GM12891 (cell line): ENCODE results near the gene IL17D.

ENCODE experiments used
- PAX5 ChIP-seq: IDR thresholded peaks from 2 replicates; pipeline ENCODE4 v1.6.1; 2011; ENCODE audit warnings: low read length, moderate library complexity, mild to moderate bottlenecking; ENCODE audit not compliant: insufficient read depth, severe bottlenecking
- POLR2A ChIP-seq: IDR thresholded peaks from 2 replicates; pipeline ENCODE4 v1.6.1; 2011; ENCODE audit warnings: low read depth, low read length, control low read depth
- POLR2AphosphoS5 ChIP-seq: IDR thresholded peaks from 2 replicates; pipeline ENCODE4 v1.6.1; 2011; ENCODE audit warnings: low read depth, low read length, control low read depth
- POU2F2 ChIP-seq: IDR thresholded peaks from 2 replicates; pipeline ENCODE4 v1.6.1; 2011; ENCODE audit warnings: low read depth, mild to moderate bottlenecking, control low read depth, low read length, moderate library complexity
- SPI1 ChIP-seq: IDR thresholded peaks from 2 replicates; pipeline ENCODE4 v1.6.1; 2011; ENCODE audit warnings: low read depth, low read length, control low read depth
- TAF1 ChIP-seq: IDR thresholded peaks from 2 replicates; pipeline ENCODE4 v1.6.1; 2011; ENCODE audit warnings: low read depth, low read length, control low read depth

- TF ChIP-seq POLR2A (no peak), SPI1 (no peak), POLR2AphosphoS5 (no peak), TAF1 (no peak), POU2F2 (no peak), PAX5 (no peak)
These were observed 3.8 kb upstream of the IL17D start for GRCh38 chr13:20699715-20700114.
